HEK293 (cell line): ENCODE measurements around the gene ASMT.

Source experiments
- CTCF ChIA-PET: fragments of 350-600 bp; formaldehyde crosslinking; extraction: SDS; loops from one replicate; lab custom pipeline; 2021; ENCODE audit warnings: antibody characterized with exemption; lab: Yijun Ruan, JAX
- POLR2A ChIA-PET: fragments of 300-600 bp; formaldehyde crosslinking; extraction: SDS; loops from one replicate; lab custom pipeline; 2020; ENCODE audit warnings: antibody characterized with exemption, inconsistent platforms; lab: Yijun Ruan, JAX
- H3K27ac ChIP-seq: fragments of 200-500 bp; sonication (Bioruptor generic); 2 replicates; pipeline ENCODE4 v1.5.1; 2014; ENCODE audit warnings: low read depth, low read length, control low read depth, inconsistent platforms; ENCODE audit errors: extremely low read depth
- H3K36me3 ChIP-seq, 2 experiments: fragments of 200-500 bp in 1 of 2; sonication (Bioruptor generic) in 1 of 2; 1 replicate in 1 of 2; 2 replicates in 1 of 2; pipeline ENCODE4 v1.5.1; 2014 to 2017; ENCODE audit warnings: inconsistent platforms in 2 of 2, low read length in 2 of 2; ENCODE audit not compliant: control insufficient read depth in 2 of 2, insufficient read depth in 1 of 2
- H3K4me1 ChIP-seq: fragments of 200-500 bp; sonication (Bioruptor generic); 2 replicates; pipeline ENCODE4 v1.5.1; 2014; ENCODE audit warnings: mild to moderate bottlenecking, low read length, inconsistent platforms; ENCODE audit not compliant: control insufficient read depth, insufficient read depth
- H3K4me3 ChIP-seq: 2 replicates; pipeline ENCODE4 v1.5.1; 2011; ENCODE audit warnings: low read depth, mild to moderate bottlenecking, control low read depth, low read length, moderate library complexity
- H3K9me3 ChIP-seq: fragments of 200-500 bp; sonication (Bioruptor generic); 2 replicates; pipeline ENCODE4 v1.5.1; 2014; ENCODE audit warnings: low read depth, low read length, inconsistent platforms; ENCODE audit not compliant: control insufficient read depth, insufficient read depth
- HIC1 ChIP-seq: fragments of 450-650 bp; formaldehyde crosslinking; IDR thresholded peaks from 2 replicates; pipeline ENCODE4 v1.5.1; 2016; ENCODE audit warnings: missing biosample characterization, missing genetic modification characterization
- PBX3 ChIP-seq: sonication (generic); formaldehyde crosslinking; IDR thresholded peaks from 2 replicates; pipeline ENCODE4 v1.8.1; 2022; ENCODE audit warnings: mild to moderate bottlenecking, moderate library complexity, missing genetic modification reagents
- PRDM2 ChIP-seq: fragments of 450-650 bp; formaldehyde crosslinking; IDR thresholded peaks from 2 replicates; pipeline ENCODE4 v1.5.1; 2016; ENCODE audit warnings: missing biosample characterization, missing genetic modification characterization, borderline replicate concordance
- TRIM28 ChIP-seq: IDR thresholded peaks from 2 replicates; pipeline ENCODE4 v1.6.1; 2011; ENCODE audit warnings: low read length, control low read depth, borderline replicate concordance
- ZBTB48 ChIP-seq: fragments of 450-650 bp; formaldehyde crosslinking; IDR thresholded peaks from 2 replicates; pipeline ENCODE4 v1.5.1; 2016; ENCODE audit warnings: missing biosample characterization, missing genetic modification characterization
- ZEB2 ChIP-seq: fragments of 450-650 bp; formaldehyde crosslinking; IDR thresholded peaks from 2 replicates; pipeline ENCODE4 v1.5.1; 2016; ENCODE audit warnings: missing biosample characterization, missing genetic modification characterization
- ZNF112 ChIP-seq: fragments of 450-650 bp; formaldehyde crosslinking; IDR thresholded peaks from 2 replicates; pipeline ENCODE4 v1.5.0; 2017; ENCODE audit warnings: missing biosample characterization, missing genetic modification characterization
- ZNF138 ChIP-seq: fragments of 450-650 bp; formaldehyde crosslinking; IDR thresholded peaks from 2 replicates; pipeline ENCODE4 v1.5.1; 2016; ENCODE audit warnings: missing biosample characterization, missing genetic modification characterization, borderline replicate concordance
- ZNF155 ChIP-seq: fragments of 450-650 bp; formaldehyde crosslinking; IDR thresholded peaks from 2 replicates; pipeline ENCODE4 v1.5.1; 2016; ENCODE audit warnings: missing biosample characterization, missing genetic modification characterization
- ZNF266 ChIP-seq: fragments of 450-650 bp; formaldehyde crosslinking; IDR thresholded peaks from 2 replicates; pipeline ENCODE4 v1.5.1; 2016; ENCODE audit warnings: missing biosample characterization, missing genetic modification characterization, low read depth
- ZNF335 ChIP-seq: fragments of 450-650 bp; formaldehyde crosslinking; conservative IDR thresholded peaks from 2 replicates; pipeline ENCODE4 v1.5.1; 2016; ENCODE audit warnings: missing biosample characterization, missing genetic modification characterization
- ZNF37A ChIP-seq: fragments of 450-650 bp; IDR thresholded peaks from 2 replicates; pipeline ENCODE4 v1.5.1; 2018; ENCODE audit warnings: missing biosample characterization, missing genetic modification characterization
- ZNF416 ChIP-seq: fragments of 450-650 bp; formaldehyde crosslinking; IDR thresholded peaks from 2 replicates; pipeline ENCODE4 v1.5.1; 2016; ENCODE audit warnings: missing biosample characterization, missing genetic modification characterization
- ZNF426 ChIP-seq: fragments of 450-650 bp; formaldehyde crosslinking; IDR thresholded peaks from 2 replicates; pipeline ENCODE4 v1.5.1; 2017; ENCODE audit warnings: missing biosample characterization, missing genetic modification characterization, mild to moderate bottlenecking, inconsistent platforms, moderate library complexity
- ZNF658 ChIP-seq: fragments of 450-650 bp; formaldehyde crosslinking; IDR thresholded peaks from 2 replicates; pipeline ENCODE4; 2016; ENCODE audit warnings: missing biosample characterization, missing genetic modification characterization
- ZNF776 ChIP-seq: fragments of 450-650 bp; formaldehyde crosslinking; IDR thresholded peaks from 2 replicates; pipeline ENCODE4 v1.5.0; 2017; ENCODE audit warnings: missing biosample characterization, missing genetic modification characterization, borderline replicate concordance
- ZNF785 ChIP-seq: fragments of 450-650 bp; formaldehyde crosslinking; IDR thresholded peaks from 2 replicates; pipeline ENCODE4 v1.5.1; 2016; ENCODE audit warnings: missing biosample characterization, missing genetic modification characterization
- TF ChIP-seq, protein P1 (sequence below): fragments of 450-650 bp; formaldehyde crosslinking; IDR thresholded peaks from 2 replicates; pipeline ENCODE4 v1.5.1; 2017; ENCODE audit warnings: missing biosample characterization, missing genetic modification characterization

The ASMT gene

GRCh38 chrX:1578511-1579173, 36.2 kb upstream of the ASMT start:
- TF ChIP-seq ZNF335 (peak; percentile 43), HIC1 (no peak), PBX3 (no peak), ZBTB48 (tag by site-specific recombination) (no peak)
- ChIA-PET POLR2A (no interaction called here), CTCF (no interaction called here)
- Histone ChIP-seq H3K4me1 (no peaks in the 10 kb centered on the region), H3K9me3 (no peaks in the 10 kb centered on the region), H3K36me3 (no peaks in the 10 kb centered on the region), H3K4me3 (no peak overlapping the region), H3K27ac (no peak overlapping the region)

- ChIA-PET POLR2A (no interaction called here), CTCF (no interaction called here)
- H3K9me3 ChIP-seq: no peaks in the 10 kb centered on the region
- TF ChIP-seq ZNF658 (tag by site-specific recombination) (no peak), TRIM28 (peak; percentile 70)
- no peaks in the 10 kb centered on the region for H3K4me1 ChIP-seq
- H3K27ac ChIP-seq: no peak overlapping the region
- no peaks in the 10 kb centered on the region for H3K36me3 ChIP-seq
- no peak overlapping the region for H3K4me3 ChIP-seq
Measured at GRCh38 chrX:1581132-1581531, 33.7 kb upstream of the ASMT start.

DNA sequence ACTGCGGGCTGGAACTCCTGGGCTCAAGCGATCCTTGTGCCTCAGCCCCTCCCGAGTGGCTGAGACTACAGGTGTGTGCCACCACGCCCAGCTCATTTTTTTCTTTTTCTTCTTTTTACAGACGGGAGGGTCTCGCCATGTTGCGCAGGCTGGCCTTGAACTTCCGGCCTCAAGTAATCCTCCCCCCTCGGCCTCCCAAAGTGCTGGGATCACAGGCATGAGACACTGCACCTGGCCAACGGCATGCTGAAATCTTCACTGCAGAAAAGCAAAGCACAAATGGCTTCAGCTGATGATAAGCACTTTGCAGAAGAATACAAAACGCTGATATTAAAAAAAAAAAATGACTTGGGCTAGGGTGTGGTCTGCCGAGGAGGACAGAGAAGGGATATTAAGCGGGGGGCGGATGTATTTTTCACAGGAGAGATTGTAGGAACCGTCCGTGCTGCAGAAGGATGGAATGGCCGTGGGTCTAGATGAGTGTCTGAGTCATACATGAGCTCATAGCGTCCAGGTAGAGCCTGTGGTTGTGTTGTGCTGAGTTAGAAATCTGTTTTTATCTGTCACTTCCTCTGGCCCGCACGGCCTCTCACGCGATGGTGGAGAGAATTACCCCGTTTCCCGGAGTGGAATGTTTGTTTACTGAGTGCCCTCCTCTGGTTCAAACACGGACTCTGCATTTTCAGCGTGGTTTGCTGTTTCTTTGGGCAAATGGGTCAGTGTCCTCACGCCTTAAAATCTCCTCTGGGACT, 32.0 kb upstream of the ASMT start:
- POLR2A ChIA-PET: no interaction called here
- no peaks in the 10 kb centered on the region for H3K36me3 ChIP-seq
- no peaks in the 10 kb centered on the region for H3K4me1 ChIP-seq
- no peak overlapping the region for H3K27ac ChIP-seq
- no peak overlapping the region for H3K4me3 ChIP-seq
- CTCF ChIA-PET: no interaction called here
- H3K9me3 ChIP-seq: no peaks in the 10 kb centered on the region
- TF ChIP-seq ZNF155 (tag by site-specific recombination): no peak
- TF ChIP-seq ZNF416 (tag by site-specific recombination): no peak
- no peak for TF ChIP-seq ZNF776 (tag by site-specific recombination)
- TF ChIP-seq, protein P1, sequence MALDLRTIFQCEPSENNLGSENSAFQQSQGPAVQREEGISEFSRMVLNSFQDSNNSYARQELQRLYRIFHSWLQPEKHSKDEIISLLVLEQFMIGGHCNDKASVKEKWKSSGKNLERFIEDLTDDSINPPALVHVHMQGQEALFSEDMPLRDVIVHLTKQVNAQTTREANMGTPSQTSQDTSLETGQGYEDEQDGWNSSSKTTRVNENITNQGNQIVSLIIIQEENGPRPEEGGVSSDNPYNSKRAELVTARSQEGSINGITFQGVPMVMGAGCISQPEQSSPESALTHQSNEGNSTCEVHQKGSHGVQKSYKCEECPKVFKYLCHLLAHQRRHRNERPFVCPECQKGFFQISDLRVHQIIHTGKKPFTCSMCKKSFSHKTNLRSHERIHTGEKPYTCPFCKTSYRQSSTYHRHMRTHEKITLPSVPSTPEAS: no peak; the same call in 1 of the 2 replicates
- TF ChIP-seq PRDM2 (tag by site-specific recombination): no peak
- no peak for TF ChIP-seq ZNF426 (tag by site-specific recombination)
- peak; percentile 92 for TF ChIP-seq ZEB2 (tag by site-specific recombination)
- TF ChIP-seq ZNF112: no peak
- no peak for TF ChIP-seq ZNF37A (tag by site-specific recombination)
- TF ChIP-seq ZNF138 (tag by site-specific recombination): no peak
- TF ChIP-seq ZNF266 (tag by site-specific recombination): no peak
- no peak for TF ChIP-seq ZNF785 (tag by site-specific recombination)
